ENCODE measurements around the gene DNMT3L.

DNMT3L gene

DNA sequence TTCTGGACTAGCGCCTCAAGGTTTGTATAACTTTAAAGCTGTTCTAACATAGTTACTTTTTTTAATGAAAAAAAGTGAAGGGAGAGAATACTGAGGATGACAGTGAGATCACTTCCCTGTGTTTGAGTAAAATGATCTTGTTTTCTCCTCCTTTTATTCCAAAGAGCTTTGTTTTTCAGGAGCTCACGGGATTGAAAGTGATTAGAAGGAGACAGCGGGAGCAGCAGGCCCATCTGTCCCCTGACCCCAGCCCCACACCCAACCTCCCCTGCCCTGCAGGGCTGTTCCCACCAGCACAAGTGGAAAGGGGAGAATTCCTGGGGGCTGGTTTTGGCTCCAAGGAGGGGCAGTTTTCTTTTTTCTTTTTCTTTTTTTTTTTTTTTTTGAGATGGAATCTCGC, 2.1 kb upstream of the DNMT3L start:
- no peak overlapping the region for H3K4me3 ChIP-seq (ENCODE audit: low read depth, low read length)
- TF ChIP-seq, protein P1, sequence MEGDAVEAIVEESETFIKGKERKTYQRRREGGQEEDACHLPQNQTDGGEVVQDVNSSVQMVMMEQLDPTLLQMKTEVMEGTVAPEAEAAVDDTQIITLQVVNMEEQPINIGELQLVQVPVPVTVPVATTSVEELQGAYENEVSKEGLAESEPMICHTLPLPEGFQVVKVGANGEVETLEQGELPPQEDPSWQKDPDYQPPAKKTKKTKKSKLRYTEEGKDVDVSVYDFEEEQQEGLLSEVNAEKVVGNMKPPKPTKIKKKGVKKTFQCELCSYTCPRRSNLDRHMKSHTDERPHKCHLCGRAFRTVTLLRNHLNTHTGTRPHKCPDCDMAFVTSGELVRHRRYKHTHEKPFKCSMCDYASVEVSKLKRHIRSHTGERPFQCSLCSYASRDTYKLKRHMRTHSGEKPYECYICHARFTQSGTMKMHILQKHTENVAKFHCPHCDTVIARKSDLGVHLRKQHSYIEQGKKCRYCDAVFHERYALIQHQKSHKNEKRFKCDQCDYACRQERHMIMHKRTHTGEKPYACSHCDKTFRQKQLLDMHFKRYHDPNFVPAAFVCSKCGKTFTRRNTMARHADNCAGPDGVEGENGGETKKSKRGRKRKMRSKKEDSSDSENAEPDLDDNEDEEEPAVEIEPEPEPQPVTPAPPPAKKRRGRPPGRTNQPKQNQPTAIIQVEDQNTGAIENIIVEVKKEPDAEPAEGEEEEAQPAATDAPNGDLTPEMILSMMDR (IDR thresholded peaks at IDR 0.05; ENCODE audit: control insufficient read depth, extremely low read depth, insufficient read depth), result no peak
- no peak for DNase-seq (ENCODE audit: low read depth)

- H3K4me3 ChIP-seq (ENCODE audit: low read depth, low read length), result no peak overlapping the region
- TF ChIP-seq, protein P1 (IDR thresholded peaks at IDR 0.05; ENCODE audit: control insufficient read depth, extremely low read depth, insufficient read depth), result no peak
- no peak for DNase-seq (ENCODE audit: low read depth)
Measured at GRCh38 chr21:44263221-44263760, 1.6 kb upstream of the DNMT3L start.

DNA sequence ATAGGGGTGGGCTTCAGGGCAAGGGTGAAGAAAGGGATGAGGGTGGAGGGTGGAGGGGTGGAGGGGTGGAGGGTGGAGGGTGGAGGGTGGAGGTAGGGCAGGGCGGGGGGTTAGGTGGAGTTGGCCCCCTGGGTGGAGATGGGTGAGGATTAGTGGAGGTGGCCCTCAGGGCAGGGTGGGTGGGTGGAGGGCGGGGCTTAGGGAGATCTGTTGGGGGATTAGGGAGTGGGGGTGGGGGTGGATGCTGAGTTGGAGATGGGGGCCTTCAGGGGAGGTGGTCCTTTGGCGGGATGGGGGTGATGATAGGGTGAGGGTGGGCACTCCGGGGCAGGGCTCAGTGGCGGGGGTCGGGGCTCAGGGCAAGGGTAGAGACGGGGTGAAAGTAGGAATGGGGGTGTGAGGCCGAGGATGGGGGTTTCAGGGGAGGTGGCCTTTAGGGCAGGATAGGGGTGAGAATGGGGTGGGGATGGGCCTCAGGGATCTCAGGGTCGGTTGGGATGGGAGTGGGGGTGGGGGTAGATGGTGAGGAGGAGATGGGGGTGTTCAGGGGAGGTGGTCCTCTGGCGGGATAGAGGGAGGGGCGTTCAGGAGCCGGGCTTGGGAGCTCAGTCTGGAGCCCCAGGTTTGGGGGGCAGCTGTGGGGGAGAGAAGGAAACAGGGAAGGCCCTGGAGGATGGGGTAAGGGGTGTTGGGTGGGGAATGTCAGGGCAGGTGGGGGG, 800 bp upstream of the DNMT3L start:
- no peak for DNase-seq (ENCODE audit: low read depth)
- TF ChIP-seq, protein P1 (IDR thresholded peaks at IDR 0.05; ENCODE audit: control insufficient read depth, extremely low read depth, insufficient read depth), result no peak
- no peak overlapping the region for H3K4me3 ChIP-seq (ENCODE audit: low read depth, low read length)

GRCh38 chr21:44260791-44261631, 686 bp downstream of the DNMT3L start:
- TF ChIP-seq, protein P1 (IDR thresholded peaks at IDR 0.05; ENCODE audit: control insufficient read depth, extremely low read depth, insufficient read depth), result no peak
- no peak overlapping the region for H3K4me3 ChIP-seq (ENCODE audit: low read depth, low read length)
- no peak for DNase-seq (ENCODE audit: low read depth)

GRCh38 chr21:44260066-44260465, 1.6 kb downstream of the DNMT3L start:
- DNase-seq (ENCODE audit: low read depth), result no peak
- no peak overlapping the region for H3K4me3 ChIP-seq (ENCODE audit: low read depth, low read length)
- TF ChIP-seq, protein P1 (IDR thresholded peaks at IDR 0.05; ENCODE audit: control insufficient read depth, extremely low read depth, insufficient read depth), result no peak

DNA sequence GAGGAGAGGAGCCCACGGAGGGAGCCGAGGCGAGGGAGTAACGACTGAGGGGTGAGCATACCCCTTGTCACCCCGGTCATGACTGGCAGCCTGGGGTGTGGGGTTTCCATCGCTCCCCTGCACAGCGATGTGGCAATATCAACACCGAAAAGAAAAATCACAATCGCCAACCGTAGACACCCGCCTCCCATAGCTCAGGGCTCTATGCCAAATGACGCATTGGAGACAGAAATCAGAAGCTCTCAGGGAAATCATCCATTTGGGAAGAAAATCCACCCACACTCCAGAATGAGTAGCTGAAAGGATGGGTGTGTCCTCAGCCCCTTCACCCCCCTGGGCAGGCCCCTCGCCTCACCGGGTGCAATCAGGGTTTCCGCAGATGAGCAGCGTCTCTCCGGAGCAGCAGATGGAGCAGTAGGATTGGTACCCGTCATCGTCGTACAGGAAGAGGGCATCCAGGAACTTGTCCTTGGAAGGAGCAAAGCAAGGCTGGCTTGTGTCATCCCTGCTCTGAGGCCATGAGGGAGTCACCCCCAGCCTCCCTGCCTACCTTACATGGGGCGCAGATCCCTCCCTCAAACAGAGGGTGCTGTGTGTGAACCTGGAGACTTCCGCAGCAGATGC, 2.5 kb downstream of the DNMT3L start:
- no peak overlapping the region for H3K4me3 ChIP-seq (ENCODE audit: low read depth, low read length)
- DNase-seq (ENCODE audit: low read depth), result no peak
- TF ChIP-seq, protein P1 (IDR thresholded peaks at IDR 0.05; ENCODE audit: control insufficient read depth, extremely low read depth, insufficient read depth), result no peak

Data from LNCaP clone FGC (cell line).